ENCODE results near the gene GNG2.

The GNG2 gene

GRCh38 chr14:52000019-52000582, 139.7 kb downstream of the GNG2 start:
- no peaks in the 10 kb centered on the region for H3K27me3 ChIP-seq (replicated peaks; ENCODE audit: control insufficient read depth, insufficient read depth, low read length)
- peak overlapping the region; percentile 55 for H3K9ac ChIP-seq (ENCODE audit: low read length)
- no peak overlapping the region for H3K4me3 ChIP-seq (ENCODE audit: low read length)
- H3K4me1 ChIP-seq (ENCODE audit: control insufficient read depth, insufficient read depth, low read length): peaks cover 40% of the 10 kb centered on the region
- no peaks in the 10 kb centered on the region for H3K9me3 ChIP-seq (ENCODE audit: control insufficient read depth, low read length)
- DNase-seq (ENCODE audit: low read depth): peak; percentile 35
- H3K36me3 ChIP-seq (ENCODE audit: control insufficient read depth, insufficient read depth, low read length, severe bottlenecking): peaks cover 86% of the 10 kb centered on the region

- DNase-seq (ENCODE audit: low read depth): peak; percentile 16
- peaks cover 40% of the 10 kb centered on the region for H3K4me1 ChIP-seq (ENCODE audit: control insufficient read depth, insufficient read depth, low read length)
- peaks cover 86% of the 10 kb centered on the region for H3K36me3 ChIP-seq (ENCODE audit: control insufficient read depth, insufficient read depth, low read length, severe bottlenecking)
- H3K27me3 ChIP-seq (replicated peaks; ENCODE audit: control insufficient read depth, insufficient read depth, low read length): no peaks in the 10 kb centered on the region
- H3K4me3 ChIP-seq (ENCODE audit: low read length): no peak overlapping the region
- no peaks in the 10 kb centered on the region for H3K9me3 ChIP-seq (ENCODE audit: control insufficient read depth, low read length)
- peak overlapping the region; percentile 55 for H3K9ac ChIP-seq (ENCODE audit: low read length)
Observed at GRCh38 chr14:52000696-52001095, 140.3 kb downstream of the GNG2 start.

GRCh38 chr14:52002542-52002941, 142.1 kb downstream of the GNG2 start:
- no peak for DNase-seq (ENCODE audit: low read depth)
- H3K27me3 ChIP-seq (replicated peaks; ENCODE audit: control insufficient read depth, insufficient read depth, low read length): no peaks in the 10 kb centered on the region
- H3K36me3 ChIP-seq (ENCODE audit: control insufficient read depth, insufficient read depth, low read length, severe bottlenecking): peaks cover 95% of the 10 kb centered on the region
- no peak overlapping the region for H3K9ac ChIP-seq (ENCODE audit: low read length)
- H3K4me1 ChIP-seq (ENCODE audit: control insufficient read depth, insufficient read depth, low read length): peaks cover 40% of the 10 kb centered on the region
- no peak overlapping the region for H3K4me3 ChIP-seq (ENCODE audit: low read length)
- H3K9me3 ChIP-seq (ENCODE audit: control insufficient read depth, low read length): no peaks in the 10 kb centered on the region

GRCh38 chr14:52003324-52003723, 142.9 kb downstream of the GNG2 start:
- H3K9me3 ChIP-seq (ENCODE audit: control insufficient read depth, low read length): no peaks in the 10 kb centered on the region
- no peaks in the 10 kb centered on the region for H3K27me3 ChIP-seq (replicated peaks; ENCODE audit: control insufficient read depth, insufficient read depth, low read length)
- no peak overlapping the region for H3K9ac ChIP-seq (ENCODE audit: low read length)
- H3K4me3 ChIP-seq (ENCODE audit: low read length): no peak overlapping the region
- peak; percentile 49 for DNase-seq (ENCODE audit: low read depth)
- H3K36me3 ChIP-seq (ENCODE audit: control insufficient read depth, insufficient read depth, low read length, severe bottlenecking): peaks cover 95% of the 10 kb centered on the region
- H3K4me1 ChIP-seq (ENCODE audit: control insufficient read depth, insufficient read depth, low read length): peaks cover 40% of the 10 kb centered on the region

- no peak for DNase-seq (ENCODE audit: low read depth)
- Histone ChIP-seq H3K9me3 (ENCODE audit: control insufficient read depth, low read length) (no peaks in the 10 kb centered on the region), H3K27me3 (replicated peaks; ENCODE audit: control insufficient read depth, insufficient read depth, low read length) (no peaks in the 10 kb centered on the region), H3K9ac (ENCODE audit: low read length) (no peak overlapping the region), H3K36me3 (ENCODE audit: control insufficient read depth, insufficient read depth, low read length, severe bottlenecking) (peaks cover 100% of the 10 kb centered on the region), H3K4me3 (ENCODE audit: low read length) (no peak overlapping the region), H3K4me1 (ENCODE audit: control insufficient read depth, insufficient read depth, low read length) (peaks cover 22% of the 10 kb centered on the region)
Observed at GRCh38 chr14:52005625-52006024, 145.2 kb downstream of the GNG2 start.

GRCh38 chr14:52006361-52006760, 145.9 kb downstream of the GNG2 start:
- Histone ChIP-seq H3K36me3 (ENCODE audit: control insufficient read depth, insufficient read depth, low read length, severe bottlenecking) (peaks cover 100% of the 10 kb centered on the region), H3K4me3 (ENCODE audit: low read length) (no peak overlapping the region), H3K27me3 (replicated peaks; ENCODE audit: control insufficient read depth, insufficient read depth, low read length) (no peaks in the 10 kb centered on the region), H3K9me3 (ENCODE audit: control insufficient read depth, low read length) (no peaks in the 10 kb centered on the region), H3K4me1 (ENCODE audit: control insufficient read depth, insufficient read depth, low read length) (peaks cover 23% of the 10 kb centered on the region), H3K9ac (ENCODE audit: low read length) (no peak overlapping the region)
- DNase-seq (ENCODE audit: low read depth): no peak

GRCh38 chr14:52007211-52007610, 146.8 kb downstream of the GNG2 start:
- peaks cover 31% of the 10 kb centered on the region for H3K4me1 ChIP-seq (ENCODE audit: control insufficient read depth, insufficient read depth, low read length)
- no peak overlapping the region for H3K4me3 ChIP-seq (ENCODE audit: low read length)
- DNase-seq (ENCODE audit: low read depth): no peak
- H3K27me3 ChIP-seq (replicated peaks; ENCODE audit: control insufficient read depth, insufficient read depth, low read length): no peaks in the 10 kb centered on the region
- no peak overlapping the region for H3K9ac ChIP-seq (ENCODE audit: low read length)
- H3K9me3 ChIP-seq (ENCODE audit: control insufficient read depth, low read length): no peaks in the 10 kb centered on the region
- H3K36me3 ChIP-seq (ENCODE audit: control insufficient read depth, insufficient read depth, low read length, severe bottlenecking): peaks cover 100% of the 10 kb centered on the region

- H3K36me3 ChIP-seq (ENCODE audit: control insufficient read depth, insufficient read depth, low read length, severe bottlenecking): peaks cover 96% of the 10 kb centered on the region
- H3K9ac ChIP-seq (ENCODE audit: low read length): no peak overlapping the region
- H3K4me3 ChIP-seq (ENCODE audit: low read length): no peak overlapping the region
- H3K4me1 ChIP-seq (ENCODE audit: control insufficient read depth, insufficient read depth, low read length): peaks cover 30% of the 10 kb centered on the region
- no peaks in the 10 kb centered on the region for H3K9me3 ChIP-seq (ENCODE audit: control insufficient read depth, low read length)
- no peaks in the 10 kb centered on the region for H3K27me3 ChIP-seq (replicated peaks; ENCODE audit: control insufficient read depth, insufficient read depth, low read length)
- DNase-seq (ENCODE audit: low read depth): no peak
Observed at GRCh38 chr14:52007637-52008036, 147.2 kb downstream of the GNG2 start.

GRCh38 chr14:52008136-52008535, 147.7 kb downstream of the GNG2 start:
- Histone ChIP-seq H3K9ac (ENCODE audit: low read length) (no peak overlapping the region), H3K9me3 (ENCODE audit: control insufficient read depth, low read length) (no peaks in the 10 kb centered on the region), H3K4me1 (ENCODE audit: control insufficient read depth, insufficient read depth, low read length) (peaks cover 29% of the 10 kb centered on the region), H3K4me3 (ENCODE audit: low read length) (no peak overlapping the region), H3K36me3 (ENCODE audit: control insufficient read depth, insufficient read depth, low read length, severe bottlenecking) (peaks cover 91% of the 10 kb centered on the region), H3K27me3 (replicated peaks; ENCODE audit: control insufficient read depth, insufficient read depth, low read length) (no peaks in the 10 kb centered on the region)
- no peak for DNase-seq (ENCODE audit: low read depth)

- no peaks in the 10 kb centered on the region for H3K27me3 ChIP-seq (replicated peaks; ENCODE audit: control insufficient read depth, insufficient read depth, low read length)
- H3K4me1 ChIP-seq (ENCODE audit: control insufficient read depth, insufficient read depth, low read length): peaks cover 29% of the 10 kb centered on the region
- no peak overlapping the region for H3K9ac ChIP-seq (ENCODE audit: low read length)
- no peak overlapping the region for H3K4me3 ChIP-seq (ENCODE audit: low read length)
- DNase-seq (ENCODE audit: low read depth): no peak
- H3K36me3 ChIP-seq (ENCODE audit: control insufficient read depth, insufficient read depth, low read length, severe bottlenecking): peaks cover 89% of the 10 kb centered on the region
- no peaks in the 10 kb centered on the region for H3K9me3 ChIP-seq (ENCODE audit: control insufficient read depth, low read length)
Observed at GRCh38 chr14:52010173-52010693, 149.8 kb downstream of the GNG2 start.

- no peak for DNase-seq (ENCODE audit: low read depth)
- no peak overlapping the region for H3K4me3 ChIP-seq (ENCODE audit: low read length)
- H3K9ac ChIP-seq (ENCODE audit: low read length): no peak overlapping the region
- peaks cover 30% of the 10 kb centered on the region for H3K4me1 ChIP-seq (ENCODE audit: control insufficient read depth, insufficient read depth, low read length)
- H3K36me3 ChIP-seq (ENCODE audit: control insufficient read depth, insufficient read depth, low read length, severe bottlenecking): peaks cover 87% of the 10 kb centered on the region
- H3K27me3 ChIP-seq (replicated peaks; ENCODE audit: control insufficient read depth, insufficient read depth, low read length): no peaks in the 10 kb centered on the region
- H3K9me3 ChIP-seq (ENCODE audit: control insufficient read depth, low read length): no peaks in the 10 kb centered on the region
Observed at GRCh38 chr14:52011523-52011922, 151.1 kb downstream of the GNG2 start.

- Histone ChIP-seq H3K9me3 (ENCODE audit: control insufficient read depth, low read length) (no peaks in the 10 kb centered on the region), H3K4me1 (ENCODE audit: control insufficient read depth, insufficient read depth, low read length) (peaks cover 38% of the 10 kb centered on the region), H3K27me3 (replicated peaks; ENCODE audit: control insufficient read depth, insufficient read depth, low read length) (no peaks in the 10 kb centered on the region), H3K9ac (ENCODE audit: low read length) (peak overlapping the region; percentile 36), H3K36me3 (ENCODE audit: control insufficient read depth, insufficient read depth, low read length, severe bottlenecking) (peaks cover 86% of the 10 kb centered on the region), H3K4me3 (ENCODE audit: low read length) (no peak overlapping the region)
- no peak for DNase-seq (ENCODE audit: low read depth)
Observed at GRCh38 chr14:52012635-52013034, 152.2 kb downstream of the GNG2 start.
